Sigmoid colon (tissue), 7 donors: Measurements from ENCODE around the gene AXIN1. TPM values are rescaled to one million over a fixed set of nuclear protein-coding genes. Genes with fewer than 3 reads are reported as not detected.

Experiments used
- DNase-seq: peaks from one replicate; pipeline ENCODE4 v3.0.0-alpha.2; 2019
- H3K27ac ChIP-seq, 4 donors: fragments of 200-600 bp; sonication (generic); one replicate each; pipeline ENCODE4 v1.5.1; 2016 to 2019; ENCODE audit warnings: mild to moderate bottlenecking in 1 of 4
- H3K27me3 ChIP-seq, 3 donors: fragments of 200-600 bp; sonication (generic); one replicate each; pipeline ENCODE4 v1.5.1; 2019; ENCODE audit warnings: mild to moderate bottlenecking in 1 of 3
- H3K36me3 ChIP-seq, 4 donors: fragments of 200-600 bp; sonication (generic); one replicate each; pipeline ENCODE4 v1.5.1; 2016 to 2019
- H3K4me1 ChIP-seq, 4 donors: fragments of 200-600 bp; sonication (generic); one replicate each; pipeline ENCODE4 v1.5.1; 2017 to 2019
- H3K4me3 ChIP-seq, 4 donors: fragments of 200-600 bp; sonication (generic); one replicate each; pipeline ENCODE4 v1.5.1; 2017 to 2019; ENCODE audit warnings: mild to moderate bottlenecking in 2 of 4, moderate library complexity in 1 of 4
- H3K9me3 ChIP-seq, 4 donors: fragments of 200-600 bp in 3 of 4; sonication (generic) in 3 of 4; one replicate each; pipeline versions ENCODE4 v1.5.1 to v1.6.1; 2013 to 2019
- EP300 ChIP-seq, 4 donors: sonication (generic); formaldehyde crosslinking; IDR thresholded peaks; one replicate each; pipeline ENCODE4 v1.6.1; 2017; ENCODE audit warnings: antibody characterized with exemption in 4 of 4
- POLR2A ChIP-seq, 2 donors: fragments of 450-650 bp; IDR thresholded peaks; one replicate each; pipeline ENCODE4 v1.6.1; 2016; ENCODE audit warnings: antibody characterized with exemption in 2 of 2, mild to moderate bottlenecking in 2 of 2, moderate library complexity in 2 of 2
- POLR2AphosphoS5 ChIP-seq, 4 donors: sonication (generic); formaldehyde crosslinking; IDR thresholded peaks; one replicate each; pipeline ENCODE4 v1.6.1; 2017; ENCODE audit warnings: antibody characterized with exemption in 4 of 4
- WGBS, 2 donors: extraction: QIAGEN DNeasy Blood & Tissue Kit; methylation state at CpG; one replicate each; pipeline ENCODE4 v1.1.7; 2013; 5-methylcytosine and 5-hydroxymethylcytosine counted together
- intact Hi-C: fragments of 100-400 bp; cut with DNase I; formaldehyde crosslinking; loops from one replicate; pipeline ENCODE4 v1.15.1; 2023
- polyA plus RNA-seq, 3 donors: library from polyadenylated mRNA; stranded (reverse); fragments of 200-250 nt; gene quantifications; one replicate each; pipeline ENCODE4 v1.2.3, GENCODE V29; 2013
- total RNA-seq, 4 donors: library from RNA; depleted of rRNA; stranded (reverse); fragments of >200 nt; gene quantifications; one replicate each; pipeline ENCODE4 v1.1.0, GENCODE V29; 2016
- TF ChIP-seq, protein P1 (sequence below), 4 experiments: fragments of 450-650 bp in 3 of 4; fragments of 200-600 bp in 1 of 4; IDR thresholded peaks; one replicate each; pipeline ENCODE4 v1.5.1; 2016 to 2019; ENCODE audit warnings: antibody characterized with exemption in 4 of 4, mild to moderate bottlenecking in 3 of 4, moderate library complexity in 2 of 4
- donor health status: healthy with polysubstance abuse.
- donor health status: Bipolar disorder and iron deficiency.
- donor health status: healthy.

The AXIN1 gene
- total and polyA plus RNA-seq, 7 donors = 17.9 to 33.4 (median 28.2) TPM

DNA sequence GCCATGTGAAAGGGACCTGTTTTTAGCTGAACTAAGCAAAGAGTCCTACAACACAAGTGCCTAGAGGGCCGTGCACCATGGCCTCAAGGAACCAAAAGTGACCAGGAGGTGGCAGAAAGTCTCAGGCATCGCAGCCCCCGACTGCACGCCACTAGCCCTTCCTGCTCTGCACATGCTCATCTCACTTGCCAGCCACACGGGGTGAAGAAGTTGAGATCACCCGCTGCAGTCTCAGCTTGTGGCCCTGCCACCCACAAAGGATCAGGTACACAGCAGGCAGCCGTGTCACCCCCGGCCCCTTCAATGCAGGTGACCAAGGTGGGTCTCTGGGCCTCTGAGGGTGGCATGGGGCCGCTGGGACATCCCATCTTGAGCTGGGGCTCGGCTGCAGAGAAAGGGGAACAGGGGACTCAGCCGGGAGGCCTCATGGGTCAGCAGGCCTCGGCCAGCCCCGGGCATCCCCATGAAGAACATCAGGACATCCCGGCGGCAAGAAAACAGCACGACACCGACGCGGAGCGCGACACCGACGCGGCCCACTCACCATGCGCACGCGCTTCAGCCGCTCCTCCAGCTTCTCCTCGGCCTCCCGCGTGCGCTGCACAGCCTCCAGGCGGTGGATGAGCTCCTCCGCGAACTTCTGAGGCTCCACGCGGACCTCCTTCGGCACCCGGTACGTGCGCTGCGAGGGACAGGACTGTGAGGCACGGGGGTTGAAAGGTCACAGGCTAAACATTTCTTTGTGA lies 48.6 kb downstream of the AXIN1 start:
- H3K27me3 ChIP-seq = no peaks in the 10 kb centered on the region
- intact Hi-C loops = no loop called here
- no peak for DNase-seq
- no peak overlapping the region for H3K27ac ChIP-seq
- no peaks in the 10 kb centered on the region for H3K9me3 ChIP-seq
- no peak overlapping the region for H3K4me3 ChIP-seq
- no peaks in the 10 kb centered on the region for H3K4me1 ChIP-seq
- H3K36me3 ChIP-seq = peaks cover 0 to 53% (median 12%) of the 10 kb centered on the region in 4 donors
- TF ChIP-seq EP300 (IDR thresholded peaks at IDR 0.05) (no peak), POLR2A (IDR thresholded peaks at IDR 0.05) (no peak), POLR2AphosphoS5 (IDR thresholded peaks at IDR 0.05) (no peak)
- TF ChIP-seq, protein P1, sequence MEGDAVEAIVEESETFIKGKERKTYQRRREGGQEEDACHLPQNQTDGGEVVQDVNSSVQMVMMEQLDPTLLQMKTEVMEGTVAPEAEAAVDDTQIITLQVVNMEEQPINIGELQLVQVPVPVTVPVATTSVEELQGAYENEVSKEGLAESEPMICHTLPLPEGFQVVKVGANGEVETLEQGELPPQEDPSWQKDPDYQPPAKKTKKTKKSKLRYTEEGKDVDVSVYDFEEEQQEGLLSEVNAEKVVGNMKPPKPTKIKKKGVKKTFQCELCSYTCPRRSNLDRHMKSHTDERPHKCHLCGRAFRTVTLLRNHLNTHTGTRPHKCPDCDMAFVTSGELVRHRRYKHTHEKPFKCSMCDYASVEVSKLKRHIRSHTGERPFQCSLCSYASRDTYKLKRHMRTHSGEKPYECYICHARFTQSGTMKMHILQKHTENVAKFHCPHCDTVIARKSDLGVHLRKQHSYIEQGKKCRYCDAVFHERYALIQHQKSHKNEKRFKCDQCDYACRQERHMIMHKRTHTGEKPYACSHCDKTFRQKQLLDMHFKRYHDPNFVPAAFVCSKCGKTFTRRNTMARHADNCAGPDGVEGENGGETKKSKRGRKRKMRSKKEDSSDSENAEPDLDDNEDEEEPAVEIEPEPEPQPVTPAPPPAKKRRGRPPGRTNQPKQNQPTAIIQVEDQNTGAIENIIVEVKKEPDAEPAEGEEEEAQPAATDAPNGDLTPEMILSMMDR (IDR thresholded peaks at IDR 0.05) = no peak
- WGBS, 2 donors = 90 to 92% methylated on average over 43 of the region's 43 CpGs

DNA sequence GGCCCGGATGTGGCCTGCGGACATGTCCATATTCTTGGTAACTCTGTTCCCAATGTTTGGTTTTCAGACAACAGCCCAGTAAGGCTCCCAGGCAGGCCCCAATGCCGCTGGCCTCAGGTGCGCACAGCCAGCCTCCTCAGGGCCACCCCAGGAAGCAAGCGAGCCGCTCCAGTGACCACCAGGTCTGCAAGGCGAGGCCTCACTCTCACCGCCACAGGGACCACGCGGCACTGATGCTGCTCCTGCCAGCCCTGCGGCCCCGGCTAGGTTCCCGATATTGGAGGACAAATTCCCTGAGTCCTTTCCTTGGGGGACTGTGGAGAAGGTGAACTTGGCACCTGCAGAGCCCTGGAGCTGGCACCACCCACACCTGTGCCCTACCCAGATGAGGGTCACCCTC lies 50.6 kb downstream of the AXIN1 start:
- intact Hi-C loops = no loop called here
- WGBS, 2 donors = 97 to 98% methylated on average over 13 of the region's 13 CpGs
- Histone ChIP-seq H3K27ac (no peak overlapping the region), H3K4me1 (no peaks in the 10 kb centered on the region), H3K9me3 (no peaks in the 10 kb centered on the region), H3K27me3 (no peaks in the 10 kb centered on the region), H3K4me3 (no peak overlapping the region), H3K36me3 (peaks cover 0 to 52% (median 14%) of the 10 kb centered on the region in 4 donors)
- DNase-seq = no peak
- no peak for TF ChIP-seq EP300 (IDR thresholded peaks at IDR 0.05)

DNA sequence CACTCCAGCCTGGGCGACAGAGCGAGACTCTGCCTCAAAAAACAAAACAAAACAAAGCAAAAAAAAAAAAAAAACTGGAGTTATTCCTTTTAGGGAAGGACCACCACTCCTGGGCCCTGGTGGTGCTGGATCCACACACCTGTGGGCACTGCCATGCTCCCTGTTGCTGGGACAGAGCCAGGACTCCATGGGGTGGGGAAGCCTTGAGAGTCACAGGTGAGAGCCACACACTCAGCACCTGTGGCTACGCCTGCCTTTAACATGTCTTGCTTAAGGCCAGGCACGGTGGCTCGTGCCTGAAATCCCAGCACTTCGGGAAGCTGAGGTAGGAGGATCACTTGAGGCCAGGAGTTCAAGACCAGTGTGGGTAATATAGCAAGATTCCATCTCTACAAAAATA lies 51.3 kb downstream of the AXIN1 start:
- Histone ChIP-seq H3K4me3 (no peak overlapping the region), H3K9me3 (no peaks in the 10 kb centered on the region), H3K36me3 (peaks cover 0 to 52% (median 18%) of the 10 kb centered on the region in 4 donors), H3K27me3 (no peaks in the 10 kb centered on the region), H3K27ac (no peak overlapping the region), H3K4me1 (no peaks in the 10 kb centered on the region)
- intact Hi-C loops = no loop called here
- TF ChIP-seq EP300 (IDR thresholded peaks at IDR 0.05) (no peak), POLR2AphosphoS5 (IDR thresholded peaks at IDR 0.05) (no peak), POLR2A (IDR thresholded peaks at IDR 0.05) (no peak)
- TF ChIP-seq, protein P1 (IDR thresholded peaks at IDR 0.05) = no peak
- DNase-seq = no peak
- 96 to 97% methylated on average over 6 of the region's 6 CpGs for WGBS, 2 donors

DNA sequence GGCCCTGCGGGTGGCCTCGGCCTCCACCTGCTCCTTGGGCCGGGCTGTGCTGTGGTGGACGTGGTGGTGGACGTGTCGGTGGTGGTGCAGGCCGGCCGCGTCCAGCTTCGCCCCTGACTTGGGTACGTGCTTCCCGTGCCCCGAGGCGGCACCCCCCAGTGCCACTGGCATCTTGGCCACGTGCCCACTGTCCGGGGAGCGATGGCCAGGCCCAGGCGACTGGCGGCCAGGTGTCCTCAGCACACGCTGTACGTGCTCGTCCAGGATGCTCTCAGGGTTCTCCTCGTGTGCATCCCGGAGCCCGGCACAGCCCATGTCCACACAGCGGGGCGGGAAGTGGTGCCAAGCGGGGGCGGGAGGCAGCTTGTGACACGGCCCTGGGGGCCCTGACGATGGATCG lies 54.7 kb downstream of the AXIN1 start:
- TF ChIP-seq POLR2AphosphoS5 (IDR thresholded peaks at IDR 0.05) (no peak), EP300 (IDR thresholded peaks at IDR 0.05) (no peak), POLR2A (IDR thresholded peaks at IDR 0.05) (no peak)
- TF ChIP-seq, protein P1 (IDR thresholded peaks at IDR 0.05) = no peak
- Histone ChIP-seq H3K4me1 (no peaks in the 10 kb centered on the region), H3K36me3 (peaks cover 6 to 50% (median 20%) of the 10 kb centered on the region in 4 donors), H3K4me3 (no peak overlapping the region), H3K27me3 (no peaks in the 10 kb centered on the region), H3K27ac (no peak overlapping the region), H3K9me3 (no peaks in the 10 kb centered on the region)
- 95 to 97% methylated on average over 32 of the region's 32 CpGs for WGBS, 2 donors
- no peak for DNase-seq
- intact Hi-C loops = no loop called here

DNA sequence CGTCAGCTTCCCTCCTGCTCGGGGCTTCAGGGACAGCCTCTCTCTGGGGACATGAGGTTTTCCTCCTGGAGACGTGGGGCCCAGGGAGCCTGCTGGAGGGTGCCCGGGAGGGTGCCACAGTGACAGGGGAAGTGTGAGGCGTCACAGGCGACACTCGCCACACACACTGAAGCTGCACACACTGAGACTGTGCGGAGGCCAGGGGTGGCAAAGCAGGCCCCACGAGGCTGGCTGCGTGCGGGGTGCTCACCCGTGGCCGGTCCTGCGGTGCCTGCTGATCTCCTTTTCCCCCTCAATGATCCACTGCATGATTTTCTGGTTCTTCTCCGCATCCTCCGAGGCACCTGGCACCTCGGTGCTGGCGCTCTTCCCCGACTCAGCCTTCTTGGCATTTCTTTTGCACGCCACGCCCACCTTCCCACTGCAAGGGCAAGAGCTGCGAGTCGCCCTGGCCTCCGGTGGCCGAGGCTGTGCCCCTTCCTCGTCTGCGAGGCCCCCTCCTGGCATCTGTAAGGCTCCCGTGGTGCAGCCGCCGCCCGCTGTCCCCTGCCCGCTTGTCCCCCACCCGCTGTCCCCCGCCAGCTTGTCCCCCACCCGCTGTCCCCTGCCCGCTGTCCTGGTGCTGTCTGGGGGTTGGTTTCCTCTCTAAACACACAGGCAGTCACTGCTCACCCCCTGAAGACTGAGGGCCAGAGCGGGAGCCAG lies 55.6 kb downstream of the AXIN1 start:
- intact Hi-C loops = no loop called here
- no peaks in the 10 kb centered on the region for H3K4me1 ChIP-seq
- H3K36me3 ChIP-seq = peaks cover 9 to 50% (median 26%) of the 10 kb centered on the region in 4 donors
- TF ChIP-seq POLR2A (IDR thresholded peaks at IDR 0.05) (no peak), POLR2AphosphoS5 (IDR thresholded peaks at IDR 0.05) (no peak)
- TF ChIP-seq, protein P1 (IDR thresholded peaks at IDR 0.05) = no peak
- WGBS, 2 donors = 89 to 92% methylated on average over 37 of the region's 37 CpGs
- no peak overlapping the region for H3K4me3 ChIP-seq
- H3K27ac ChIP-seq = no peak overlapping the region
- no peaks in the 10 kb centered on the region for H3K27me3 ChIP-seq
- no peak for DNase-seq
- H3K9me3 ChIP-seq = no peaks in the 10 kb centered on the region
